Hepatocyte (in vitro differentiated cells): ENCODE data around the gene C3orf70.

Source experiments
- EZH2 ChIP-seq: fragments of 200-600 bp; sonication (generic); IDR thresholded peaks from 2 replicates; pipeline ENCODE4 v1.6.1; 2016; ENCODE audit warnings: antibody characterized with exemption, mild to moderate bottlenecking, borderline replicate concordance
- EZH2phosphoT487 ChIP-seq: fragments of 200-600 bp; sonication (generic); IDR thresholded peaks from one replicate; pipeline ENCODE4 v1.6.1; 2018; ENCODE audit warnings: antibody characterized with exemption, mild to moderate bottlenecking, low read depth, moderate library complexity; ENCODE audit not compliant: unreplicated experiment, severe bottlenecking
- TF ChIP-seq, protein P1 (sequence below): fragments of 200-600 bp; sonication (generic); IDR thresholded peaks from 2 replicates; pipeline ENCODE4 v1.5.1; 2016; ENCODE audit warnings: antibody characterized with exemption, mild to moderate bottlenecking; ENCODE audit not compliant: poor library complexity

- TF ChIP-seq, protein P1, sequence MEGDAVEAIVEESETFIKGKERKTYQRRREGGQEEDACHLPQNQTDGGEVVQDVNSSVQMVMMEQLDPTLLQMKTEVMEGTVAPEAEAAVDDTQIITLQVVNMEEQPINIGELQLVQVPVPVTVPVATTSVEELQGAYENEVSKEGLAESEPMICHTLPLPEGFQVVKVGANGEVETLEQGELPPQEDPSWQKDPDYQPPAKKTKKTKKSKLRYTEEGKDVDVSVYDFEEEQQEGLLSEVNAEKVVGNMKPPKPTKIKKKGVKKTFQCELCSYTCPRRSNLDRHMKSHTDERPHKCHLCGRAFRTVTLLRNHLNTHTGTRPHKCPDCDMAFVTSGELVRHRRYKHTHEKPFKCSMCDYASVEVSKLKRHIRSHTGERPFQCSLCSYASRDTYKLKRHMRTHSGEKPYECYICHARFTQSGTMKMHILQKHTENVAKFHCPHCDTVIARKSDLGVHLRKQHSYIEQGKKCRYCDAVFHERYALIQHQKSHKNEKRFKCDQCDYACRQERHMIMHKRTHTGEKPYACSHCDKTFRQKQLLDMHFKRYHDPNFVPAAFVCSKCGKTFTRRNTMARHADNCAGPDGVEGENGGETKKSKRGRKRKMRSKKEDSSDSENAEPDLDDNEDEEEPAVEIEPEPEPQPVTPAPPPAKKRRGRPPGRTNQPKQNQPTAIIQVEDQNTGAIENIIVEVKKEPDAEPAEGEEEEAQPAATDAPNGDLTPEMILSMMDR = no peak
- TF ChIP-seq EZH2 = no peak
- TF ChIP-seq EZH2phosphoT487 = no peak
These were observed 95.0 kb downstream of the C3orf70 start for GRCh38 chr3:185057829-185058228.
